ENCODE data around the gene XPO1.

- TF ChIP-seq CTCF (IDR thresholded peaks at IDR 0.05) (no peak), POLR2A (IDR thresholded peaks at IDR 0.05) (no peak)
These were observed 45.7 kb downstream of the XPO1 start for GRCh38 chr2:61492476-61492875.
